GM19455 (cell line): ENCODE data around the gene SEC63.

Source experiments
- ATAC-seq: cut with Tn5 transposase; IDR thresholded peaks from one replicate; pipeline ENCODE4 v1.9.1; 2021; ENCODE audit not compliant: unreplicated experiment

Gene SEC63

DNA sequence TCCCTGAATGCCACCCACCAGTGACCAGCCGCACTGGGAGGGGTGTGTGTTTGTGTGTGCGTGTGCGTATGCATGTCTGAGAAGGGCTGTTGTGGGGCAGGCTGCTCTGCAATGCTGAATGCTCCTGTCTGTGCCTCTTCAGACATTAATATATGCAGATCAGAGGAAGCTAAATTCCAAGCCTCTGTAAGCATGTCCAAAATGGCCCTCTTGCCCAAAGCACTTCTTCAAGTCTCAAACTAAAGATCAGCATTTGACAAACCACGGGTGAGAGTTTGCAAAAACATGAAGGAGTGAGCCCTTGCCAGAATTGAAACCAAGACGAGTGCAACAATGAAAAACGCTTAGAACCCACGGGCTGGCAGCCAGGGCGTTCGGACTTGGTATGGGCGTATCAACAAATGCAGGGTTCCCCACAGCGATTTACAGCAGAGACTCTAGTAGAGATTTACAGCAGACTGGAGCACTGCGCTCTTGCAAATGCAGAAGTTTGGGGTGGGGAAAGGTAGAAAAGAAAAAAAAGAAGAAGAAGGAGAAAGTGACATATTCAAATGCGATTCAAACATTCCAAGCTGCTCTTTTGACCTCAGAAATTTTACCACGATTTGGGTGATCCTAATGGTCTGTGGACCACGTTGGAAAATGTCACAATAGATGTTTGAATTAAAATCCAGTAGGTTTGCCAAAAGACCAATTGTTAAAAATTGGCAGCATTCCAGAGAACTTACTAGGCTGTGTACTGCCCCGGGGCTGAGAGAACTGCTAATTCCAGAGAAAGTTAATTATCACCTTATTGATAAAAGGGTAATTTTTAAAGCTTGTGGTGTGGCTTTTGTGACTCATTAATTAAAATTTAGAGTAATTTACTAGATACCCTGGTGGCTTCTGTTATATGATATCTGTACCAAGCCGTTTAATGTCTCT, 137.4 kb downstream of the SEC63 start:
- ATAC-seq: no peak

DNA sequence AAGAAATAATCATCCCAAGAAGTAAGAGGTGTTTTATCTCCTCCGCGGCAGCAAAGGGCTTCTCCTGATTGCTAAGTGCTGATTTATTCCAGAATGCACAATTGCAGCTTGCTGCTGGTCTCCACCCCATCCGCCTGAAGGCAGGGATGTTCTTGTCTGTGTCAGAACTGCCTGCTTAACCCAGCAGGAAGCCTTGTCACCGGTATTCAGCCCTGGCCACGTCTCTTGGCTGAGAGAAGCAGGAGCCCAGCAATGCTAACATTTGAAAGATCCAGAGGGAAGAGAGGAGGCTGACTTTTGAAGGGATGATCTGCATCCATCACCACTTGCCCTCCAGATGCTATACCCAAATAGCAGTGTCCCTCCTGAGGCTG, 138.1 kb downstream of the SEC63 start:
- ATAC-seq: no peak

DNA sequence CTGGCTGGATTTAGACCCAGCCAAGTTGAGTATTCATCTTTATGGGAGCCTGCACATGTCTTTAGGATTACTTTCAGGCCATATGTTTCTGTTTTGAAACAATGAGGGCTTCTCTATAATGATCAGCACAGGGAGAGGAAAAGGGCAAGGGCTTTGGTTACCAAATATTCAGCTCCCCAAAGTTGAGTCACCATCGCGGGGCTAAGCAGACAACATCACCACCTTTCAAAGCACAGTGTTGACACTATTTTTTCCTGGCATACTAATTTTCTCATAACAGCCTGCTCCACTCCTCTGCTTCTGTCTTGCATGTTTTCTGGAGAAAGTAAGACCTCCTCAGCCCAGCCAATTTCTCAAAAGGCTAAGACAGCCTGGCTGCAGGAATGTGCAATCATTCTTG, 138.8 kb downstream of the SEC63 start:
- ATAC-seq: no peak

DNA sequence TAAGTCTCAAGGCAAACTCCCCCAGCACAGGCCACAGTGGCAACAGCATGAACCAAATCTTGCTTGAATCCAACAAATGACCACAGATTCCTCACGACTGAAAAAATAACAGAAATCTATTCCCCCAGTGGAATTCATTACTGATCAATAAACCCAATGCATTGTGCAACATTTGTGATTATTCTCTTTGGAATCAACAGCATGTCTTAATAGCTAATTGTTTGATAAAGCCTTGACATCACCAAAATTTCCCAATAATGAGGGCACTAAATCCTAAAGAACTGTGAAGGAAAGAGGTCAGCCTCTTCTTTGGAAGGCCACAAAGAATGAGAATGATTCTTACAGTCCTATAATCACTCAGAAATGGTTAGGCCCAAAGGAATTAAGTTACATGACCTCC, 139.7 kb downstream of the SEC63 start:
- no peak for ATAC-seq

DNA sequence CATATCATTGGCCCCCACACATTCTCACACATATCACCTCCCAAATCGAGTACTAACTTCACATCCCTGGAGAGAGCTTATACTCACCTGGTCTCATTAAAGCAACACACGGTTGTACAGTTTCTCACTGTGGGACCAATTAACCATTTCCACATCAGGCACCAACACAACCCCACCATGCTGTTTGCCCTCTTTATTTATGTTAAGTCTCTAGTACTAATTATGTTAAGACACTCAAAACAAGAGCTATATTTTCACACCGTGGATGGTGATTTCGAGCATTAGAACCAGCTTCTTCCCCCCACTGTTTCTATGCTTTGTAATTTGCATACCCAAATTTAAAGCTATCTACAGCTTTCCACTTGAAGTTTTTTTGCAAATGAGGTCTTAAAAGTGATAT, 140.2 kb downstream of the SEC63 start:
- ATAC-seq: no peak
